ENCODE results near the gene INO80B.
"Not testable (repeated sequence)": the region's sequence is repeated elsewhere in the genome, so short reads cannot be mapped to it uniquely, and the experiment has no call there.

The INO80B gene

DNA sequence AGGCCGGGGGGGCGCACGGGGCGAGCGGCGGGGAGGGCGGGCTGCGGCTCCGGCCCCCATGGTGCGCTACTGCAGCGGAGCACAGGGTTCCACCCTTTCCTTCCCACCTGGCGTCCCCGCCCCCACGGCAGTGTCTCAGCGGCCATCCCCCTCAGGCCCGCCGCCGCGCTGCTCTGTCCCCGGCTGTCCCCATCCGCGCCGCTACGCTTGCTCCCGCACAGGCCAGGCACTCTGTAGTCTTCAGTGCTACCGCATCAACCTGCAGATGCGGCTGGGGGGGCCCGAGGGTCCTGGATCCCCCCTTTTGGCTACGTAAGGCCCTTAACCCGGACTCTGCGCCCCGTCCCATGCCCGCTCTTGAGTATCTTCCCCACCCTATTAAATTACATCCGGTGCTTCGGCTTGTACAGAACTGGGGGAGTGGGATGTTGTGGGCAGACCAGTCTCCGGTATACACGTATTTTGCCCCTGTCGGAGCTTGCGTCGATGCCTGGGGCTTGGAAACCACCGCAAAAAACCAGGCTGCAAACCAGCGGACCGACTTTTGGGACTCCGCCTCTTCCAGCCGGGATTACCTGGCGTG lies 2.8 kb downstream of the INO80B start:
- H3K27ac ChIP-seq (replicated peaks) = peak overlapping the region; percentile 84
- peak overlapping the region; percentile 68 for H3K4me3 ChIP-seq (replicated peaks; ENCODE audit: insufficient read depth, low read length)
- peak in 1 of 2 experiments; percentile 62 for DNase-seq (ENCODE audit: low read depth in 1 of 2, low spot score in 1 of 2)
- TF ChIP-seq GABPA (IDR thresholded peaks at IDR 0.05; ENCODE audit: low read depth) = peak; percentile 64
- TF ChIP-seq, protein P1, sequence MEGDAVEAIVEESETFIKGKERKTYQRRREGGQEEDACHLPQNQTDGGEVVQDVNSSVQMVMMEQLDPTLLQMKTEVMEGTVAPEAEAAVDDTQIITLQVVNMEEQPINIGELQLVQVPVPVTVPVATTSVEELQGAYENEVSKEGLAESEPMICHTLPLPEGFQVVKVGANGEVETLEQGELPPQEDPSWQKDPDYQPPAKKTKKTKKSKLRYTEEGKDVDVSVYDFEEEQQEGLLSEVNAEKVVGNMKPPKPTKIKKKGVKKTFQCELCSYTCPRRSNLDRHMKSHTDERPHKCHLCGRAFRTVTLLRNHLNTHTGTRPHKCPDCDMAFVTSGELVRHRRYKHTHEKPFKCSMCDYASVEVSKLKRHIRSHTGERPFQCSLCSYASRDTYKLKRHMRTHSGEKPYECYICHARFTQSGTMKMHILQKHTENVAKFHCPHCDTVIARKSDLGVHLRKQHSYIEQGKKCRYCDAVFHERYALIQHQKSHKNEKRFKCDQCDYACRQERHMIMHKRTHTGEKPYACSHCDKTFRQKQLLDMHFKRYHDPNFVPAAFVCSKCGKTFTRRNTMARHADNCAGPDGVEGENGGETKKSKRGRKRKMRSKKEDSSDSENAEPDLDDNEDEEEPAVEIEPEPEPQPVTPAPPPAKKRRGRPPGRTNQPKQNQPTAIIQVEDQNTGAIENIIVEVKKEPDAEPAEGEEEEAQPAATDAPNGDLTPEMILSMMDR (IDR thresholded peaks at IDR 0.05; ENCODE audit: insufficient read depth, low read length) = no peak
- H3K27me3 ChIP-seq (ENCODE audit: insufficient read depth, poor library complexity, severe bottlenecking) = no peaks in the 10 kb centered on the region

DNA sequence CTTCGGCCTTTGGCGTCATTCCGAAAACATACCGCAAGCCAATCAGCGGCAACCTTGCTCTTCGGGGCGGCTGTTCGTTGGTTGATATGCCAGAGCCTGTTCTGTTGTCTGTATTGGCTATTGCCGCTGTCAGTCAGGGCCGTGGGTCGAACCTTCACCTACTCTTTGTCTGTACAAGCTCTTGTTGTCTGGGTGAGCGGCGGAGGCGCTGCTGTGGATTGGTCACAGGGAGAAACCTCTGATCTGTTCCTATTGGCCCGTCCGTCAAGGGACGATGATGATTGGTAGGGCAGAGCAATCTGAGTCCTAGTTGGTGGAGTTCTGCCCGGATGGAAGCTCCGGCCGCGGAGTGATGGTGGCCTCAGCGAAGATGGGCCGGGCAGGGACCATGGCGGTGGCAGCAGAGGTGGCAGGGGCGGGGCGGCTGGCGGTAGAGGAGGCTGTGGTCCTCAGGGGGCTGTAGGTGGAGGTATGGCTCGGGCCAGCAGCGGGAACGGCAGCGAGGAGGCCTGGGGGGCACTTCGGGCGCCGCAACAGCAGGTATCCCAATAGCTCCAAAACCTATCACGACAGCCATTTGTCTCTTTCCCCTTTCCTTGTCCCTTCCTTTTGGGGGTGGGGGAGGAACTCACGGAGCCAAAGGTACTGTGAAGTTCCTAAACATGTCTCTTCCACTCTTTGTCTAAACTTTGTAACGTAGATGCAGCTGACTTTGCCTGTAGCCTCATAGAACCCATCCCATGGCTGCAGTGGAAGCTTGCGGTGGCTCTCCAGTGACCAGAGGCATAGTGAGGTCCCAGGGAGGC lies 3.4 kb downstream of the INO80B start, which contains the start of gene WBP1:
TSS of gene WBP1 (plus strand) at position 307 of the 806 bp plus-strand sequence. CDS start at position 472, 165 bp downstream.
- Histone ChIP-seq H3K27me3 (ENCODE audit: insufficient read depth, poor library complexity, severe bottlenecking) (no peaks in the 10 kb centered on the region), H3K27ac (replicated peaks) (peak within 1 kb of the TSS; percentile 84), H3K4me3 (replicated peaks; ENCODE audit: insufficient read depth, low read length) (peak within 1 kb of the TSS; percentile 72)
- DNase-seq (ENCODE audit: low read depth in 1 of 2, low spot score in 1 of 2) = peak; percentile 99 to 100
- TF ChIP-seq POLR2AphosphoS5 (IDR thresholded peaks at IDR 0.05; ENCODE audit: low read depth) = peak; percentile 86
- TF ChIP-seq, protein P1 (IDR thresholded peaks at IDR 0.05; ENCODE audit: insufficient read depth, low read length) = no peak

DNA sequence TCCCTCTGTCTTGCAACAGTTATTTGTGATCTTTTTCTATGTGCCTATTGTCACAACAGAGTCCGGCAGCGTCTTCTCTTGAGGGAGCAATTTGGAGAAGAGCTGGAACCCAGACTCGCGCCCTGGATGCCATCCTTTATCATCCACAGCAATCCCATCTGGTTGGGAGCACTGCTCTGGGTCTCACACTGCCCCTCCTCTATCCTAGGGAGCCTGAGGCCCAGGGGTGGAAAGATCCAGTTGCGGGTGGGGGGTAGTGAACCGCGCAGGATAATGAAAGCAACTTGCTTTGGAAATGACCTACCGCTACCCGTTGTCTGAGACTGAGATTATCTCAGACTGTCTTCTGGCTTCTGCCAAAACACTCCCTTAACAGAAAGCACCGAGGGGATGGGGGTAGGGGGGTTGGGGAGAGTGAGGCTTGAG lies 4.1 kb downstream of the INO80B start:
- peak overlapping the region; percentile 58 for H3K27ac ChIP-seq (replicated peaks)
- TF ChIP-seq SPI1 (IDR thresholded peaks at IDR 0.05; ENCODE audit: borderline replicate concordance, low read depth) = no peak
- TF ChIP-seq, protein P2, sequence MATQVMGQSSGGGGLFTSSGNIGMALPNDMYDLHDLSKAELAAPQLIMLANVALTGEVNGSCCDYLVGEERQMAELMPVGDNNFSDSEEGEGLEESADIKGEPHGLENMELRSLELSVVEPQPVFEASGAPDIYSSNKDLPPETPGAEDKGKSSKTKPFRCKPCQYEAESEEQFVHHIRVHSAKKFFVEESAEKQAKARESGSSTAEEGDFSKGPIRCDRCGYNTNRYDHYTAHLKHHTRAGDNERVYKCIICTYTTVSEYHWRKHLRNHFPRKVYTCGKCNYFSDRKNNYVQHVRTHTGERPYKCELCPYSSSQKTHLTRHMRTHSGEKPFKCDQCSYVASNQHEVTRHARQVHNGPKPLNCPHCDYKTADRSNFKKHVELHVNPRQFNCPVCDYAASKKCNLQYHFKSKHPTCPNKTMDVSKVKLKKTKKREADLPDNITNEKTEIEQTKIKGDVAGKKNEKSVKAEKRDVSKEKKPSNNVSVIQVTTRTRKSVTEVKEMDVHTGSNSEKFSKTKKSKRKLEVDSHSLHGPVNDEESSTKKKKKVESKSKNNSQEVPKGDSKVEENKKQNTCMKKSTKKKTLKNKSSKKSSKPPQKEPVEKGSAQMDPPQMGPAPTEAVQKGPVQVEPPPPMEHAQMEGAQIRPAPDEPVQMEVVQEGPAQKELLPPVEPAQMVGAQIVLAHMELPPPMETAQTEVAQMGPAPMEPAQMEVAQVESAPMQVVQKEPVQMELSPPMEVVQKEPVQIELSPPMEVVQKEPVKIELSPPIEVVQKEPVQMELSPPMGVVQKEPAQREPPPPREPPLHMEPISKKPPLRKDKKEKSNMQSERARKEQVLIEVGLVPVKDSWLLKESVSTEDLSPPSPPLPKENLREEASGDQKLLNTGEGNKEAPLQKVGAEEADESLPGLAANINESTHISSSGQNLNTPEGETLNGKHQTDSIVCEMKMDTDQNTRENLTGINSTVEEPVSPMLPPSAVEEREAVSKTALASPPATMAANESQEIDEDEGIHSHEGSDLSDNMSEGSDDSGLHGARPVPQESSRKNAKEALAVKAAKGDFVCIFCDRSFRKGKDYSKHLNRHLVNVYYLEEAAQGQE (IDR thresholded peaks at IDR 0.05; ENCODE audit: insufficient replicate concordance, low read depth) = no peak
- TF ChIP-seq, protein P1 (IDR thresholded peaks at IDR 0.05; ENCODE audit: insufficient read depth, low read length) = no peak
- no peak for TF ChIP-seq POLR2AphosphoS5 (IDR thresholded peaks at IDR 0.05; ENCODE audit: low read depth)
- no peak for TF ChIP-seq GABPA (IDR thresholded peaks at IDR 0.05; ENCODE audit: low read depth)
- DNase-seq (ENCODE audit: low read depth in 1 of 2, low spot score in 1 of 2) = no peak
- peak overlapping the region; percentile 72 for H3K4me3 ChIP-seq (replicated peaks; ENCODE audit: insufficient read depth, low read length)
- no peaks in the 10 kb centered on the region for H3K27me3 ChIP-seq (ENCODE audit: insufficient read depth, poor library complexity, severe bottlenecking)

DNA sequence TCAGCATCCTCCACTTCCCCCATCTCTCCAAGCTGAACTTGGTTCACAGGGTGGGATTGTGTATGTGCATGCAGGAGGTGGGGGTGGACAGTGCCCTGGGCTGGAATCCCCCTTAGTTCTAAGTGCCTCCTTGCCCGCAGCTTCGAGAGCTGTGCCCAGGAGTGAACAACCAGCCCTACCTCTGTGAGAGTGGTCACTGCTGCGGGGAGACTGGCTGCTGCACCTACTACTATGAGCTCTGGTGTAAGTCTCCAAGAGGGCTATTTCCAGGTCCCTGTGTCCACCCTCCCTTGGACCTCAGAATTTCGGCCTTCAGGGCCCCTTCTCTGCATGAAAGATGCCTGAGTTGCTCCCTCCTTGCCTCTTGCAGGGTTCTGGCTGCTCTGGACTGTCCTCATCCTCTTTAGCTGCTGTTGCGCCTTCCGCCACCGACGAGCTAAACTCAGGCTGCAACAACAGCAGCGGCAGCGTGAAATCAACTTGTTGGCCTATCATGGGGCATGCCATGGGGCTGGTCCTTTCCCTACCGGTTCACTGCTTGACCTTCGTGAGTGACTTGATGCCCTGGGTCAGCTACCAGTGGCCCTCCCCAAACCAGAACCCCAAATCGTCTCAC lies 4.7 kb downstream of the INO80B start:
- not testable (repeated sequence) for H3K27ac ChIP-seq (replicated peaks); H3K4me3 ChIP-seq (replicated peaks; ENCODE audit: insufficient read depth, low read length); H3K27me3 ChIP-seq (ENCODE audit: insufficient read depth, poor library complexity, severe bottlenecking); DNase-seq (ENCODE audit: low read depth in 1 of 2, low spot score in 1 of 2)

DNA sequence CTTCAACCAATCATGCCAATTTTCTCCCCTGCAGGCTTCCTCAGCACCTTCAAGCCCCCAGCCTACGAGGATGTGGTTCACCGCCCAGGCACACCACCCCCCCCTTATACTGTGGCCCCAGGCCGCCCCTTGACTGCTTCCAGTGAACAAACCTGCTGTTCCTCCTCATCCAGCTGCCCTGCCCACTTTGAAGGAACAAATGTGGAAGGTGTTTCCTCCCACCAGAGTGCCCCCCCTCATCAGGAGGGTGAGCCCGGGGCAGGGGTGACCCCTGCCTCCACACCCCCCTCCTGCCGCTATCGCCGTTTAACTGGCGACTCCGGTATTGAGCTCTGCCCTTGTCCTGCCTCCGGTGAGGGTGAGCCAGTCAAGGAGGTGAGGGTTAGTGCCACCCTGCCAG lies 5.3 kb downstream of the INO80B start:
- not testable (repeated sequence) for H3K4me3 ChIP-seq (replicated peaks; ENCODE audit: insufficient read depth, low read length); H3K27ac ChIP-seq (replicated peaks); DNase-seq (ENCODE audit: low read depth in 1 of 2, low spot score in 1 of 2); H3K27me3 ChIP-seq (ENCODE audit: insufficient read depth, poor library complexity, severe bottlenecking)

Data from HL-60 (cell line).